ENCODE results near the gene VPS72.
A peak's percentile ranks its signal among the peaks of the same experiment; 100 is the strongest.
"Not testable (repeated sequence)": the region's sequence is repeated elsewhere in the genome, so short reads cannot be mapped to it uniquely, and the experiment has no call there.

Gene VPS72, protein sequence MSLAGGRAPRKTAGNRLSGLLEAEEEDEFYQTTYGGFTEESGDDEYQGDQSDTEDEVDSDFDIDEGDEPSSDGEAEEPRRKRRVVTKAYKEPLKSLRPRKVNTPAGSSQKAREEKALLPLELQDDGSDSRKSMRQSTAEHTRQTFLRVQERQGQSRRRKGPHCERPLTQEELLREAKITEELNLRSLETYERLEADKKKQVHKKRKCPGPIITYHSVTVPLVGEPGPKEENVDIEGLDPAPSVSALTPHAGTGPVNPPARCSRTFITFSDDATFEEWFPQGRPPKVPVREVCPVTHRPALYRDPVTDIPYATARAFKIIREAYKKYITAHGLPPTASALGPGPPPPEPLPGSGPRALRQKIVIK

DNA sequence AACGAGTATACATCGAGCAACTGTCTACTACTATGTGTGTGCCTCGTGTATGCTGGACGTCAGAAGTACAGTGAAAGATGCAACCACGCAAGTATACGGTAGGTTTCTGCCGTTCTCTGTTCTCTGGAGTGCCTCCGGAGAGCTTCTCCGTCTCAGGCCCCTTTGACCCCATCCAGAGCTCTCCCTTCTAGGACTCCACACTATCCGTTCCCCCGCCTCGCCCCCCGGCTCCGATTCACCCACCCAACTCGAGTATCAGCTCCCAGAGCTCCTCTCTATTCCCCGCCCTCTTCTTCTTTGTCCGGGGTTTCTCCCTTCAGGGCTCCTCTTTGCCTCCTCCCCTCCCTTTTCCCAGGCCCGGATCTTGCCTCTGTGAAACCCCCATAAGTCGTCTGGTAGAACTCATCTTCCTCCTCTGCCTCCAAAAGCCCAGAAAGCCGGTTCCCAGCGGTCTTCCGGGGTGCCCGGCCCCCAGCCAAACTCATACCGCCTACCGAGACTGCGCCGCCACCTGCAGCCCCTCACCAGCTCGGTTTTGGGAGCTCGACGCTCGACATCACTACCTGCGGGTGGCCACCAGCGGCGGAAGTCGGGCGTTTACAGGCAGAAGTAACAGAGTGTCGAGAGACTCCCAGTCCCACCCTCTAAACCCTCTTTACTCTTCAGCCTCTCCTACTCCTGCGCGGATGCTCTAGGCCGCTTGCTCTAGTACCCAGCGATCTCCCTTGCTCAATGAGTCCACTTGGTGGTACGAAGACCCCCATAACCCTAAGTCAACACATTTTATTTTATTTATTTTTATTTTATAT, at the start of gene VPS72:
TSS of gene VPS72 (minus strand) at position 561 of the 809 bp plus-strand sequence. CDS start at position 485, 76 bp downstream.
- peak; percentile 82 to 93 for DNase-seq (ENCODE audit: low read depth in 1 of 2, low spot score in 1 of 2)
- TF ChIP-seq JUND (IDR thresholded peaks at IDR 0.05; ENCODE audit: low read depth), result no peak
- in situ Hi-C loops (cut with HindIII; ENCODE audit: low pct_unique_long_range_greater_than_20kb, low sequenced_read_pairs), result no loop called here

DNA sequence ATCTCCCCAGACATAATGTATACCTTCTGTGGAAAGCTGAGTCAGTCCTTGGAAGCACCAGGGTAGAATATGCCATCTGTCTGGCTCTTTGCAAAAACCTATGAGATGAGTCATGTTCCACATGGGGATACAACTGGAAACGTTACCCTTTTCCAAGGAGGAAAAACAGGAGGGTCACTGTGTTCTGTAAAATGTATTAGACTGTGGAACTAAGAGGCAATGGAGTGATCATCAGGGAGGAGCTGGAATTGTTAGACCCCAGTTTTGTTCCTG, 48.4 kb upstream of the VPS72 start:
- in situ Hi-C loops (cut with HindIII; ENCODE audit: low pct_unique_long_range_greater_than_20kb, low sequenced_read_pairs), result no loop called here
- DNase-seq (ENCODE audit: low read depth in 1 of 2, low spot score in 1 of 2), result no peak
- no peak for TF ChIP-seq JUND (IDR thresholded peaks at IDR 0.05; ENCODE audit: low read depth)

DNA sequence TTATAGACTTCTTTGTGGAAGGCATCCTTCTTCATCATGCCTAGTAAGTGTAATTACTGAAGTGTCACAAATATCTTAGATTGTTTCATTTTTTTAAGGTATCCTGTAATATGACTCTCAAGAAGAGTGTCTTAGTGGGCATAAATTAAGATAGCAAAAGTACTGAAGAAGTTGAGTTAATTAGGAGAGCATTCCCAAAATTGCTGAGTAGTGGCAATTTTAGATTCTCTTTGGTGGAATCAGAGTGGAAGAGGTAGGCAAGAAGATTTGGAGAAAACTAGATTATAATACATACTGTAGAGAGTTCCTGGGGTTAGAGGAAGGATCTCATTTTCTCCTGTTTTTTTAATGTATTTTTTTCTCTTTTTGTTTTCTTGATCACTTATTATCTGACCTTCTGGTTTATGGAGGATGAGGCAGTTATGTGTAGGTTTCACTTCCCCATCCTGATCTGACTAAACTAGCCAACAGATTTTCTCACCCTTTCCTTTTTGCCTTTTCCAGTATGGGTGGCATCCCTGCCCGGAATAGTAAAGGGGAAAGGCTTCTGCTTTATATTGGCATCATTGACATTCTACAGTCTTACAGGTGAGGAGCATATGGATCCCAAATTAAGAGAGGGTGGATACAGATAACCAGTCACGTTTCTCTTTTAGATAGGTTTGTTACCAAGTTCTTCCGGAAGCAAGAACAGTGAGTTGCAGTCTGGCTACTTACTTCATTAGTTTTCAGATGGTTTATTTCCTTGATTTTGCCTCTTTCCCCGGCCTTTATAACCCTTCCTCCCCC, 47.9 kb upstream of the VPS72 start:
- in situ Hi-C loops (cut with HindIII; ENCODE audit: low pct_unique_long_range_greater_than_20kb, low sequenced_read_pairs), result no loop called here
- no peak for TF ChIP-seq JUND (IDR thresholded peaks at IDR 0.05; ENCODE audit: low read depth)
- no peak for DNase-seq (ENCODE audit: low read depth in 1 of 2, low spot score in 1 of 2)

DNA sequence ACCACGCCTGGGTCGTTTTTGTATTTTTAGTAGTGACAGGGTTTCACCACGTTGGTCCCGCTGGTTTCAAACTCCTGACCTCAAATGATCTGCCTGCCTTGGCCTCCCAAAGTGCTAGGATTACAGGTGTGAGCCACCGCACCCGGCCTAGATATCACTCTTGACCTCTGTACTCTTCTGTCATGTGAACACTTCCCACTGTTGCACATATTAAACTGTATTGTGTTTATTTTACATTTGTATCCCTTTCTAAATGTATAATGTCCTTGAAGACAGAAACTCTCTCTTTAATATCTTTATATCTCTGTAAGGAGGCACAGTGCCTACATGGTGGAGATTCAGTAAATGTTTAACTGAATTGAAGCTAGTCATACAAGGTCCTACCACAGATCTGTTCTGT, 45.2 kb upstream of the VPS72 start:
- in situ Hi-C loops (cut with HindIII; ENCODE audit: low pct_unique_long_range_greater_than_20kb, low sequenced_read_pairs), result no loop called here
- TF ChIP-seq JUND (IDR thresholded peaks at IDR 0.05; ENCODE audit: low read depth), result no peak
- no peak for DNase-seq (ENCODE audit: low read depth in 1 of 2, low spot score in 1 of 2)

DNA sequence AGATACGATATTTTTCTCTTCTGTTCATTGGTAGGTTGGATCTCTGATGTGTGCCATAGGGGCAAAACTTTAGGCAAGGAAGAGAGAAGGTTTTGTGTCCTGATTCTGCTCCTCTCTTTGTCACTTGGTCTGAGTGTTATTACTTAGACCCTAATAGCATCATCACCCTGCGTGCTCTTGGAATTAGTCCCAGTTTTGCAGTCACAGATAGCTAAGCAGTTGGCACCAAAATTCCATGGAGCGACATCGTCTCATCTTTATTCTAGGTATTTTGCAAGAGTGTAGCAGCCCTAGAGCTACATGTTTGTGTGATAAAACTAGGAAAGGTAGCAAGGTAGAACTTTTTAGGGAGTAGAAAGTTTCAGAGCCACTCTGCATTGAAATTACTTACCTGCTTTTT, 32.1 kb upstream of the VPS72 start:
- no peak for DNase-seq (ENCODE audit: low read depth in 1 of 2, low spot score in 1 of 2)
- TF ChIP-seq JUND (IDR thresholded peaks at IDR 0.05; ENCODE audit: low read depth), result no peak
- in situ Hi-C loops (cut with HindIII; ENCODE audit: low pct_unique_long_range_greater_than_20kb, low sequenced_read_pairs), result no loop called here

DNA sequence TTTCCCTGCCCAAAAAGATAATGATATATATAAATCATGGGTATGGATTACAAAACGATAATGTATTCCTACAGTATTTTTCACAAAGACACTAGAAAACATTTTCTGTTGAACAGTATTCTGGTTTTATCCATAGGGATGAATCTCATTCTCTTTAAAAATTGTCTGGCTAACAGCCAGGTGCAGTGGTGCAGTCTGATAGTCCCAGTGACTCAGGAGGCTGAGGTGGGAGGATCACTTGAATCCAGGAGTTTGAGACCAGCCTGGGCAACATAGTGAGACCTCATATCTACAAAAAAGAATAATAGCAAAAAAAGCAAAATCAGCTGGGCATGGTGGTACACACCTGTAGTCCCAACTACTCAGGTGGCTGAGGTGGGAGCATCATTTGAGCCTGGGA, 31.6 kb upstream of the VPS72 start:
- in situ Hi-C loops (cut with HindIII; ENCODE audit: low pct_unique_long_range_greater_than_20kb, low sequenced_read_pairs), result no loop called here
- TF ChIP-seq JUND (IDR thresholded peaks at IDR 0.05; ENCODE audit: low read depth), result no peak
- DNase-seq (ENCODE audit: low read depth in 1 of 2, low spot score in 1 of 2), result no peak

DNA sequence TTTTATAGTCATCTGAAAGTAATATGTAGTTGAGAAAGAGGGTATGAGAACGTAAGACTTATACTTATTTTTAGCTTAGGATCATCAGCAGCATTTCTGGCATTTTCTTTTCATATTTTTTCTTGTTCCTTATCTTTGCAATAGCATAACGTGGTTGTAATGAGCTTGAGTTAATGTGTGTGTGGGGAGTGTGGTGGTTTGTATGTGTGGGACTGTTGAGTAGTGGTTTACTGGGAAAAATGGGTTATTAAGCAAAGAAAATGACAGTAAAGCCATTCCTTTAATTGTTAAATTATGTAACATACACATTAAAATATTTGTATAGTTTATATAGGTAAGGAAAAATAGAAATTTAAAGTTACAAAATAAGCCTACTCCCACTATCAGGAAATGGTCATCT, 23.6 kb upstream of the VPS72 start:
- no peak for TF ChIP-seq JUND (IDR thresholded peaks at IDR 0.05; ENCODE audit: low read depth)
- no peak for DNase-seq (ENCODE audit: low read depth in 1 of 2, low spot score in 1 of 2)
- in situ Hi-C loops (cut with HindIII; ENCODE audit: low pct_unique_long_range_greater_than_20kb, low sequenced_read_pairs), result no loop called here

DNA sequence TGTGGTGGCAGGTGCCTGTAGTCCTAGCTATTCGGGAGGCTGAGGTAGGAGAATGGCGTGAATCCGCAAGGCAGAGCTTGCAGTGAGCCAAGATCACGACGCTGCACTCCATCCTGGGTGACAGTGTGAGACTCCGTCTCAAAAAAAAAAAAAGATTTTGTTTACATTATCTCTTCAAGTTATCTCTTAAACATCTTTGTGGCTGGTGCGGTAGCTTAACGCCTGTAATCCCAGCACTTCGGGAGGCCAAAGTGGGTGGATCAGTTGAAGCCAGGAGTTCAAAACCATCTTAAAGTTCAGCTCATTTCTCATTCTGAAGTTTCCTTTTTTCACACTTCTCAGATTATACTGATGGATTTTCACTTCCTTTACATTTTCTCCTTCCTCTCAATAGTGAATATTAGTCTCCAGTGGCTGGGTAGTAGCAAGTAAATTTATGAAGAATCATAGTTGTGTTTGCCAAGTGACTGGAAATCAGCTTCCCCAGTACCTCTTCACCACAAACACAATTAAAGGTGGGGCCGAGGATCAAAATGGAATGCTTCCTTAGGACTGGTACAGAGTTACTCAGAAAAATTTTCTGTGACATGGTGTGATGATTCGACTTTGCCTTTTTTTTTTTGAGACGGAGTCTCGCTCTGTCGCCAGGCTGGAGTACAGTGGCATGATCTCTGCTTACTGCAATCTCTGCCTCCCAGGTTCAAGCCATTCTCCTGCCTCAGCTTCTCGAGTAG, 22.1 kb upstream of the VPS72 start:
- DNase-seq (ENCODE audit: low read depth in 1 of 2, low spot score in 1 of 2), result no peak
- in situ Hi-C loops (cut with HindIII; ENCODE audit: low pct_unique_long_range_greater_than_20kb, low sequenced_read_pairs), result no loop called here
- no peak for TF ChIP-seq JUND (IDR thresholded peaks at IDR 0.05; ENCODE audit: low read depth)

DNA sequence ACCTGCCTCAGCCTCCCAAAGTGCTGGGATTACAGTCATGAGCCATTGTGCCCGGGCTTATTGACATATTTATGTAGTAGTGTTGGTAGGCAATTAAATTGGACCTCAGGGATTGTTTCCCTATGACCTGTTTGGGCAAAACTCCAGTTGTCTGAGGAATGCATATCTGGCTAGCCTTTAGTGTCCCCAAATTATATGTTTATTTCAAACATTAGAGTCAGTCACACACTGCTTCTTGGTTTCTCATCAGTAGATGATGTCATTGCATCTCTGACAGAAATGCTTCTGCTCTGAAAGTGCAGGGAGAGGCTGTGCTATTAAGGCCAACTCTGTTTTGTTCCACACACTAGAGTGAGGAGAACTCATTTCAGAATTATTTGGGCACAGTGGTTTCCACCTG, 20.8 kb upstream of the VPS72 start:
- DNase-seq (ENCODE audit: low read depth in 1 of 2, low spot score in 1 of 2), result peak in 1 of 2 experiments; percentile 35
- no peak for TF ChIP-seq JUND (IDR thresholded peaks at IDR 0.05; ENCODE audit: low read depth)
- in situ Hi-C loops (cut with HindIII; ENCODE audit: low pct_unique_long_range_greater_than_20kb, low sequenced_read_pairs), result no loop called here

DNA sequence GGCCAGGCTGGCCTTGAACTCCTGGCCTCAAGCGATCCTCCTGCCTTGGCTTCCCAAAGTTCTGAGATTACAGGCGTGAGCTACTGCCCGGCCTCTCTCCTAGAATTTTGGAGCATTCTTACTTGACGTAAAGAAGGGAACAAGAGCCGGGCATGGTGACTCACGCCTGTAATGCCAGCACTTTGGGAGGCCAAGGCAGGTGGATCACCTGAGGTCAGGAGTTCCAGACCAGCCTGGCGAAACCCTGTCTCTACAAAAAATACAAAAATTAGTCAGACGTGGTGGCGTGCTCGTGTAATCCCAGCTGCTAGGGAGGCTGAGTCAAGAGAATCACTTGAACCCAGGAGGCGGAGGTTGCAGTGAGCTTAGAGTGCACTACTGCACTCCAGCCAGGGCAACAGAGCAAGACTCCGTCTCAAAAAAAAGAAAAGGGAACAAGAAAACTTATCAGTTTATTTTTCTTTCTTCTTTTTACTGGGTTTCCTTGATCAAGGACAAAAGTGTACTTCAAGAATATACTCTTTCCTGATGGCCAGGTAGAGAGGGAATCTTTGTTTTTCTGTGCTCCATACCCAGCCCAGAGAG, 15.5 kb upstream of the VPS72 start:
- in situ Hi-C loops (cut with HindIII; ENCODE audit: low pct_unique_long_range_greater_than_20kb, low sequenced_read_pairs); DNase-seq (ENCODE audit: low read depth in 1 of 2, low spot score in 1 of 2): not testable (repeated sequence)

DNA sequence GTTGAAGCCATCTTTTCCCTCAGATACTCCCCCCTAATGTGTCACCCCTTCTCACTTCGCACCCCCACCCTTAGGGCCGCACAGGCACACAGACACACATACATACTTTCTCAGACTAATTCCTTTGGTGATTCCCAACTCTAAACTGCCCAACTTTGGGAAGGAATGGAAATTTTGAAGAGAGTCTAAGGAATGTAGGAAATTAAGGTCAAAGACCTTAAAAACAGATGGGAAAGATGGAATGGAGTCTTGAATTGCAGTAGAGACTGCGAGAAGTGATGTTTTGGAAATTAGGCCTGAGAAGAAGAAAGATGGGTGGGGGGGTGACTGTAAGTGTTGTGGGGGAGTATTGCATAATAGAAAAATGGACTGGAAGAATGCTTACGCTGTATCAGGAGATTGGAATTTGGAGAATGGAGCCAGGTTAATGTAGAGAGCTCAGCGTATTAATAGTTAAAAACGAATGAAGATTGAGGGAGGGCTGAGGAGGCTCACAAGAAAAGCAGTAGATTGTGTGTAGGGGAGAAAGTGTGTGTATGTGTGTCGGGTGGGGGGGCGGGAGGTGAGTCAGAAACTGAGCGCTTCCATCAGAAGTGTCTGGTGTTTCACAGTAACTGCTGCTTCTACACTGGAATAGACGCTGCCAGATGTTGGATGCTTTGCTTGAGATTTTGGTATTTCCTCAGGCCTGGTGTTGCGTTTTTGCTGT, 10.0 kb upstream of the VPS72 start:
- no peak for TF ChIP-seq JUND (IDR thresholded peaks at IDR 0.05; ENCODE audit: low read depth)
- DNase-seq (ENCODE audit: low read depth in 1 of 2, low spot score in 1 of 2), result no peak
- in situ Hi-C loops (cut with HindIII; ENCODE audit: low pct_unique_long_range_greater_than_20kb, low sequenced_read_pairs), result no loop called here

All from T47D (cell line).